C4-2B (cell line): ENCODE data around the gene PBX1.

Experiments used
- ZFX ChIP-seq: fragments of 450-650 bp; IDR thresholded peaks from 2 replicates; pipeline ENCODE4 v1.6.1; 2017
- TF ChIP-seq, protein P1 (sequence below): fragments of 450-650 bp; conservative IDR thresholded peaks from 2 replicates; pipeline ENCODE4 v1.5.1; 2017; ENCODE audit warnings: mild to moderate bottlenecking

DNA sequence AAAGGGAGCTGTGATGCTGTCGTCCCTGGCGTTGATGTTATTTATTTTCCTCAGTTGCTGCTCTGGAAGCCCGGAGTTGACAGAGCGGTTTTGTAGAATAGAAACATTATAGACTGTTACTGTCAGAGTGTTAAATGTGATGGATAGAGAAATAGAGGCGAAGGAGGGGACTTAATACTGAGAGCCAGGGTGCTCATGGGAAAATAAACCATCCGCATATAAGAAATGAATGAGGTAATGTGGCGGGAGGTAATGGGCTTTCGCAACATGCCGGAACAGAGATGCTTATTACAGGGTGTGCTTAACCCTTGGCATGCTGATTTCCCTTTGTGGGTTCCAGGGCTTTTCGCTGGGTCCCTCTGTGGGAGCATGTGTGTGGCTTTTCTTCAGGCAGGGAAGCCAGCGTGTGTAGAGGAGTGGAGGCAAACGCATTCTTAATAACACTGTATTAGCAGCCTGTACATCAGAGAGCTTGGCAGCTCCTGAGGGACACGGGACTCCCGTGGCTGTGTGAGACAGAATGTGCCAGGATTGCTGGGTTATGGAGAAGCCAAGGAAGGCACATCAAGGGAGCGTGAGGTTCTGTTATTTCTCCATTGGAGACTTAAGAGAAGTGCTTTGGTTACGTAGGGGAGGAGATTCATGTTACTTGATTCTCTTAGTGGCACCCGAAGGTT, 141.0 kb downstream of the PBX1 start:
- TF ChIP-seq, protein P1, sequence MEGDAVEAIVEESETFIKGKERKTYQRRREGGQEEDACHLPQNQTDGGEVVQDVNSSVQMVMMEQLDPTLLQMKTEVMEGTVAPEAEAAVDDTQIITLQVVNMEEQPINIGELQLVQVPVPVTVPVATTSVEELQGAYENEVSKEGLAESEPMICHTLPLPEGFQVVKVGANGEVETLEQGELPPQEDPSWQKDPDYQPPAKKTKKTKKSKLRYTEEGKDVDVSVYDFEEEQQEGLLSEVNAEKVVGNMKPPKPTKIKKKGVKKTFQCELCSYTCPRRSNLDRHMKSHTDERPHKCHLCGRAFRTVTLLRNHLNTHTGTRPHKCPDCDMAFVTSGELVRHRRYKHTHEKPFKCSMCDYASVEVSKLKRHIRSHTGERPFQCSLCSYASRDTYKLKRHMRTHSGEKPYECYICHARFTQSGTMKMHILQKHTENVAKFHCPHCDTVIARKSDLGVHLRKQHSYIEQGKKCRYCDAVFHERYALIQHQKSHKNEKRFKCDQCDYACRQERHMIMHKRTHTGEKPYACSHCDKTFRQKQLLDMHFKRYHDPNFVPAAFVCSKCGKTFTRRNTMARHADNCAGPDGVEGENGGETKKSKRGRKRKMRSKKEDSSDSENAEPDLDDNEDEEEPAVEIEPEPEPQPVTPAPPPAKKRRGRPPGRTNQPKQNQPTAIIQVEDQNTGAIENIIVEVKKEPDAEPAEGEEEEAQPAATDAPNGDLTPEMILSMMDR: no peak
- TF ChIP-seq ZFX: no peak
